Panc1 (cell line): Measurements from ENCODE around the gene PRXL2B. TPM values are rescaled to one million over a fixed set of nuclear protein-coding genes. Genes with fewer than 3 reads are reported as not detected.

ENCODE experiments used
- ATAC-seq: fragments of 200-7000 bp; cut with Tn5 transposase; 2 replicates; pipeline ENCODE4 v1.9.1; 2020; ENCODE audit warnings: mild to moderate bottlenecking, moderate library complexity
- BruUV-seq: library from RNA; stranded (reverse); fragments of 400-500 nt; replicated peaks from 2 replicates; lab custom pipeline; 2021; lab: Mats Ljungman, UMichigan
- CTCF ChIA-PET: fragments of 300-600 bp; sonication (Branson Sonifier 250); formaldehyde crosslinking; loops from one replicate; lab custom pipeline; 2022; ENCODE audit warnings: antibody characterized with exemption; lab: Charles Lee
- POLR2A ChIA-PET: fragments of 300-600 bp; sonication (Branson Sonifier 250); formaldehyde crosslinking; loops from one replicate; lab custom pipeline; 2022; ENCODE audit warnings: antibody characterized with exemption; lab: Charles Lee
- DNase-seq: peaks from one replicate; pipeline ENCODE4 v3.0.0-alpha.2; 2010; ENCODE audit warnings: low read depth, low spot score
- H3K27ac ChIP-seq: 2 replicates; pipeline ENCODE4 v1.5.1; 2011; ENCODE audit warnings: mild to moderate bottlenecking, low read length, inconsistent platforms
- H3K27me3 ChIP-seq: fragments of 200-500 bp; sonication (Bioruptor generic); 2 replicates; pipeline ENCODE4 v1.6.0; 2014; ENCODE audit warnings: low read length, inconsistent platforms; ENCODE audit not compliant: control insufficient read depth, insufficient read depth
- H3K36me3 ChIP-seq: fragments of 200-500 bp; sonication (Bioruptor generic); 2 replicates; pipeline ENCODE4 v1.5.1; 2014; ENCODE audit warnings: inconsistent platforms, mild to moderate bottlenecking, low read length, moderate library complexity; ENCODE audit not compliant: control insufficient read depth, insufficient read depth
- H3K4me1 ChIP-seq: 2 replicates; pipeline ENCODE4 v1.5.1; 2011; ENCODE audit warnings: inconsistent platforms, mild to moderate bottlenecking, low read length, moderate library complexity; ENCODE audit not compliant: control insufficient read depth, insufficient read depth
- H3K4me3 ChIP-seq, 2 experiments: 2 replicates each; pipeline ENCODE4 v1.5.1; 2011 to 2012; ENCODE audit warnings: low read depth in 2 of 2, low read length in 2 of 2, mild to moderate bottlenecking in 2 of 2, inconsistent platforms in 1 of 2, moderate library complexity in 1 of 2
- H3K9me3 ChIP-seq: fragments of 200-500 bp; sonication (Bioruptor generic); 2 replicates; pipeline ENCODE4 v1.5.1; 2014; ENCODE audit warnings: low read depth, mild to moderate bottlenecking, inconsistent platforms, low read length, moderate library complexity; ENCODE audit not compliant: control insufficient read depth, insufficient read depth
- CTCF ChIP-seq: fragments of 450-650 bp; IDR thresholded peaks from 2 replicates; pipeline ENCODE4 v1.5.1; 2017; ENCODE audit warnings: mild to moderate bottlenecking
- POLR2AphosphoS5 ChIP-seq: IDR thresholded peaks from 2 replicates; pipeline ENCODE4 v1.6.1; 2012; ENCODE audit warnings: mild to moderate bottlenecking, low read depth, low read length, moderate library complexity
- SIN3A ChIP-seq: IDR thresholded peaks from 2 replicates; pipeline ENCODE4 v1.6.1; 2012; ENCODE audit warnings: low read depth, mild to moderate bottlenecking, low read length, moderate library complexity, borderline replicate concordance; ENCODE audit not compliant: insufficient read depth
- TCF7L2 ChIP-seq: IDR thresholded peaks from 2 replicates; pipeline ENCODE4 v1.6.1; 2011; ENCODE audit warnings: mild to moderate bottlenecking, low read depth, low read length, inconsistent platforms
- in situ Hi-C: cut with HindIII; loops from 2 replicates; pipeline ENCODE4 v1.10.0; 2016; ENCODE audit warnings: low sequenced_read_pairs, low pct_unique_long_range_greater_than_20kb
- intact Hi-C: fragments of 100-400 bp; cut with micrococcal nuclease; formaldehyde crosslinking; loops from one replicate; pipeline ENCODE4 v1.10.0; 2022; ENCODE audit not compliant: unreplicated experiment
- total RNA-seq: library from RNA; stranded (reverse); gene quantifications from one replicate; pipeline ENCODE4 v1.2.1, GENCODE V29; 2021; ENCODE audit not compliant: unreplicated experiment
- TF ChIP-seq, protein P1 (sequence below), 2 experiments: IDR thresholded peaks; 2 replicates each; pipeline ENCODE4 v1.6.1; 2011 to 2012; ENCODE audit warnings: low read depth in 2 of 2, control low read depth in 1 of 2, low read length in 1 of 2, mild to moderate bottlenecking in 1 of 2, moderate library complexity in 1 of 2; ENCODE audit not compliant: insufficient read depth in 1 of 2

Gene PRXL2B
- total RNA-seq, 1 experiment from 2014 or later, result 17.0 TPM

- DNase-seq (no peak), ATAC-seq (no peak)
- Histone ChIP-seq H3K4me1 (peaks cover 17% of the 10 kb centered on the region), H3K27ac (no peak overlapping the region), H3K9me3 (no peaks in the 10 kb centered on the region), H3K4me3 (peak overlapping the region in 1 of 2 experiments; percentile 30; a peak in 2 of 4 replicates), H3K36me3 (no peaks in the 10 kb centered on the region; the same call in 1 of the 2 replicates), H3K27me3 (no peaks in the 10 kb centered on the region)
- BruUV-seq, result no TSS peak
- intact Hi-C loops, result no loop called here
- POLR2A ChIA-PET, result no interaction called here
- CTCF ChIA-PET, result no interaction called here
- TF ChIP-seq, protein P1, sequence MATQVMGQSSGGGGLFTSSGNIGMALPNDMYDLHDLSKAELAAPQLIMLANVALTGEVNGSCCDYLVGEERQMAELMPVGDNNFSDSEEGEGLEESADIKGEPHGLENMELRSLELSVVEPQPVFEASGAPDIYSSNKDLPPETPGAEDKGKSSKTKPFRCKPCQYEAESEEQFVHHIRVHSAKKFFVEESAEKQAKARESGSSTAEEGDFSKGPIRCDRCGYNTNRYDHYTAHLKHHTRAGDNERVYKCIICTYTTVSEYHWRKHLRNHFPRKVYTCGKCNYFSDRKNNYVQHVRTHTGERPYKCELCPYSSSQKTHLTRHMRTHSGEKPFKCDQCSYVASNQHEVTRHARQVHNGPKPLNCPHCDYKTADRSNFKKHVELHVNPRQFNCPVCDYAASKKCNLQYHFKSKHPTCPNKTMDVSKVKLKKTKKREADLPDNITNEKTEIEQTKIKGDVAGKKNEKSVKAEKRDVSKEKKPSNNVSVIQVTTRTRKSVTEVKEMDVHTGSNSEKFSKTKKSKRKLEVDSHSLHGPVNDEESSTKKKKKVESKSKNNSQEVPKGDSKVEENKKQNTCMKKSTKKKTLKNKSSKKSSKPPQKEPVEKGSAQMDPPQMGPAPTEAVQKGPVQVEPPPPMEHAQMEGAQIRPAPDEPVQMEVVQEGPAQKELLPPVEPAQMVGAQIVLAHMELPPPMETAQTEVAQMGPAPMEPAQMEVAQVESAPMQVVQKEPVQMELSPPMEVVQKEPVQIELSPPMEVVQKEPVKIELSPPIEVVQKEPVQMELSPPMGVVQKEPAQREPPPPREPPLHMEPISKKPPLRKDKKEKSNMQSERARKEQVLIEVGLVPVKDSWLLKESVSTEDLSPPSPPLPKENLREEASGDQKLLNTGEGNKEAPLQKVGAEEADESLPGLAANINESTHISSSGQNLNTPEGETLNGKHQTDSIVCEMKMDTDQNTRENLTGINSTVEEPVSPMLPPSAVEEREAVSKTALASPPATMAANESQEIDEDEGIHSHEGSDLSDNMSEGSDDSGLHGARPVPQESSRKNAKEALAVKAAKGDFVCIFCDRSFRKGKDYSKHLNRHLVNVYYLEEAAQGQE (IDR thresholded peaks at IDR 0.05; ENCODE audit: insufficient read depth in 1 of 2, low read depth in 2 of 2, low read length in 1 of 2), result no peak
- TF ChIP-seq TCF7L2, result no peak
- TF ChIP-seq CTCF, result no peak
- no peak for TF ChIP-seq SIN3A
- in situ Hi-C loops, result no loop called here
Measured at GRCh38 chr1:2583331-2583791, 3.2 kb upstream of the PRXL2B start.

- H3K36me3 ChIP-seq, result no peaks in the 10 kb centered on the region; the same call in 1 of the 2 replicates
- no peaks in the 10 kb centered on the region for H3K27me3 ChIP-seq
- DNase-seq, result no peak
- ATAC-seq, result no peak
- peaks cover 17% of the 10 kb centered on the region for H3K4me1 ChIP-seq
- intact Hi-C loops (no loop called here), in situ Hi-C loops (no loop called here)
- CTCF ChIA-PET, result no interaction called here
- POLR2A ChIA-PET, result no interaction called here
- TF ChIP-seq CTCF, result no peak
- no peak for TF ChIP-seq TCF7L2
- TF ChIP-seq, protein P1 (IDR thresholded peaks at IDR 0.05; ENCODE audit: insufficient read depth in 1 of 2, low read depth in 2 of 2, low read length in 1 of 2), result no peak
- TF ChIP-seq SIN3A, result no peak
- no peak for TF ChIP-seq POLR2AphosphoS5
- peak overlapping the region in 1 of 2 experiments; percentile 30; a peak in 2 of 4 replicates for H3K4me3 ChIP-seq
- H3K9me3 ChIP-seq, result no peaks in the 10 kb centered on the region
- 0 out of 2 replicates have a peak overlapping the region, but pooled peaks have one; percentile 2 for H3K27ac ChIP-seq
- BruUV-seq, result no TSS peak
Measured at GRCh38 chr1:2583871-2584351, 2.7 kb upstream of the PRXL2B start.
